GM18858 (cell line): Measurements from ENCODE around the gene CFHR1.
"Not testable (repeated sequence)": the region's sequence is repeated elsewhere in the genome, so short reads cannot be mapped to it uniquely, and the experiment has no call there.

ENCODE experiments used
- ATAC-seq: cut with Tn5 transposase; IDR thresholded peaks from one replicate; pipeline ENCODE4 v1.9.1; 2021; ENCODE audit not compliant: unreplicated experiment

The CFHR1 gene

DNA sequence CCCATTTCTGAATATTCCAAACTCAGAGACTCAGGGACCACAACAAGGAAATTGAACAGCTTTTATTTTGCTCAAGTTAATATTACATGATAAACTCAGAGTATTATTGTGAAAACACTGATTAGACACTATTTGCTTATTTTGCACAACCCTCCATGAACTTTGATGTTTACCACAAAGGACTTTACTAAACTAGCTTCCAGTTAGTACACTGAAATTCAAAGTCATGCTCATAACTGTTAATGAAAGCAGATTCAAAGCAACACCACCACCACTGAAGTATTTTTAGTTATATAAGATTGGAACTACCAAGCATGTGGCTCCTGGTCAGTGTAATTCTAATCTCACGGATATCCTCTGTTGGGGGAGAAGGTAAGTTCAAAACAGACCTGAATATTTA lies at the start of gene CFHR1:
CFHR1 (plus strand) TSS at position 201 of the 400 bp plus-strand sequence; CDS start at position 315, 114 bp downstream.
- not testable (repeated sequence) for ATAC-seq

- not testable (repeated sequence) for ATAC-seq
These were observed 49.7 kb upstream of the CFHR1 start for GRCh38 chr1:196769823-196770222.

GRCh38 chr1:196773713-196774112 lies 45.8 kb upstream of the CFHR1 start:
- ATAC-seq: no peak

- ATAC-seq: no peak
These were observed 45.4 kb upstream of the CFHR1 start for GRCh38 chr1:196774175-196774574.

- ATAC-seq: peak; percentile 88
These were observed 44.9 kb upstream of the CFHR1 start, which contains the start of gene CFHR3 for GRCh38 chr1:196774603-196775002. Gene CFHR3, plus strand, starts transcription at chr1:196774840. Its CDS starts 47 bp downstream, at chr1:196774887.

- ATAC-seq: no peak
These were observed 41.9 kb upstream of the CFHR1 start for GRCh38 chr1:196777603-196778002.

DNA sequence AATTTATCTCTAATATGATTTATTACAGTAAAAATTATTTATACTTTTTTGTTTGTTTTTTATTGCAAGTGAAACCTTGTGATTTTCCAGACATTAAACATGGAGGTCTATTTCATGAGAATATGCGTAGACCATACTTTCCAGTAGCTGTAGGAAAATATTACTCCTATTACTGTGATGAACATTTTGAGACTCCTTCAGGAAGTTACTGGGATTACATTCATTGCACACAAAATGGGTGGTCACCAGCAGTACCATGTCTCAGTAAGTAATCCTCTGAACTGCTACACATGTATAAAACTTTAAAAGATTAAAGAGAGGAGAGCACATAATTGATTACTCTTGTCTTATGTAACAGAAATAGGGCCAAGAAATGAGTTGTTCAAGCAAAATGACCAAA lies 40.4 kb upstream of the CFHR1 start:
- ATAC-seq: no peak

- not testable (repeated sequence) for ATAC-seq
These were observed 28.3 kb upstream of the CFHR1 start for GRCh38 chr1:196791252-196791651.

GRCh38 chr1:196794103-196794502 lies 25.4 kb upstream of the CFHR1 start:
- not testable (repeated sequence) for ATAC-seq

DNA sequence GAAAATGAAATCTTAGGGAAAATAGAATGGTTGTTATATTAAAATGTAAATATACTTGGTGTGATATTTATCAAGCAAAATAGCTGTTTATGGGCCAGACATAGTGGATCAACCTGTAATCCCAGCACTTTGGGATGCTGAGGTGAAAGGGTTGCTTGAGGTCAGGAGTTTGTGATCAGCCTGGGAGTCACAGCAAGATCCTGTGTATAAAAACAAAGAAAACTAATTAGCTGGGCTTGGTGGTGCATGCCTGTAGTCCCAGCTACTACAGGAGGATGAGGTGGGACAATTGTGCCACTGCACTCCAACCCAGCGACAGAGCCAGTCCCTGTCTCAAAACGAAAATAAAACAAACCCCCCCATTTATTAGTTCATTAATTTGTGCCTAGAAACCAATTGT lies 21.6 kb upstream of the CFHR1 start:
- no peak for ATAC-seq

GRCh38 chr1:196801920-196802319 lies 17.6 kb upstream of the CFHR1 start:
- not testable (repeated sequence) for ATAC-seq

DNA sequence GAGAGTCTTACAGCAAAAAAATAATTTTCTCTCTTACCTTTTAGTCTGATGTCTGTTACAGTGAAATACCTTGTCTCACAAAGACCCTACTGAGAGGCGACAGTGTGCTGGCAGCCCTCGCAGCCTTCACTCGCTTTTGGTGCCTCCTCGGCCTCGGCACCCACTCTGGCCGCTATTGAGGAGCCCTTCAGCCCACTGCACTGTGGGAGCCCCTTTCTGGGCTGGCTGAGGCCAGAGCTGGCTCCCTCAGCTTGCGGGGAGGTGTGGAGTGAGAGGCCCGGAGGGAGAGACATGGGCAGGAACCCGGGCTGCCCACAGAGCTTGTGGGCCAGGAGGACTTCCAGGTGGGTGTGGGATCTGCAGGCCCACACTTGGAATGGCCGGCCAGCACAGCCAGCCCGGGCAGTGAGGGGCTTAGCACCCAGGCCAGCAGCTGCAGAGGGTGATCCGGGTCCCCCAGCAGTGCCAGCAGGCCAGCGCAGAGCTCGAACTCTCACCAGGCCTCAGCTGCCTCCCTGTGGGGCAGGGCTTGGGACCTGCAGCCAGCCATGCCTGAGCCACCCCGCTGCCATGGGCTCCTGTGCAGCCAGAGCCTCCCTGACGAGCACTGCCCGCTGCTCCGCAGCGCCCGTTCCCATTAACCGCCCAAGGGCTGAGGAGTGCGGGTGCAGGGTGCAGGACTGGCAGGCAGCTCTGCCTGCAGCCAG lies 10.8 kb upstream of the CFHR1 start:
- no peak for ATAC-seq

DNA sequence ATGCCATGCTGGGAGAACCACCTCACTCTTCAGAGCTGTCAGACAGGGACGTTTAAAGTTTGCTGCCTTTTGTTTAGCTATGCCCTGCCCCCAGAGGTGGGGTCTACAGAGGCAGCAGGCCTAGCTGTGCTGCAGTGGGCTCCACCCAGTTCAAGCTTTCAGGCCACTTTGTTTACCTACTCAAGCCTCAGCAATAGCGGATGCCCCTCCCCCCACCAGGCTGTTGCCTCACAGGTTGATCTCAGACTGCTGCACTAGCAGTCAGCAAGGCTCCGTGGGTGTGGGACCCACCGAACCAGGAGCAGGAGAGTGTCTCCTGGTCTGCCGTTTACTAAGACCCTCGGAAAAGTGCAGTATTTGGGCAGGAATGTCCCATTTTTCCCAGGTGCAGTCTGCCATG lies 2.1 kb upstream of the CFHR1 start:
- ATAC-seq: not testable (repeated sequence)

- peak; percentile 88 for ATAC-seq
These were observed 8.3 kb downstream of the CFHR1 start for GRCh38 chr1:196827860-196828259.

DNA sequence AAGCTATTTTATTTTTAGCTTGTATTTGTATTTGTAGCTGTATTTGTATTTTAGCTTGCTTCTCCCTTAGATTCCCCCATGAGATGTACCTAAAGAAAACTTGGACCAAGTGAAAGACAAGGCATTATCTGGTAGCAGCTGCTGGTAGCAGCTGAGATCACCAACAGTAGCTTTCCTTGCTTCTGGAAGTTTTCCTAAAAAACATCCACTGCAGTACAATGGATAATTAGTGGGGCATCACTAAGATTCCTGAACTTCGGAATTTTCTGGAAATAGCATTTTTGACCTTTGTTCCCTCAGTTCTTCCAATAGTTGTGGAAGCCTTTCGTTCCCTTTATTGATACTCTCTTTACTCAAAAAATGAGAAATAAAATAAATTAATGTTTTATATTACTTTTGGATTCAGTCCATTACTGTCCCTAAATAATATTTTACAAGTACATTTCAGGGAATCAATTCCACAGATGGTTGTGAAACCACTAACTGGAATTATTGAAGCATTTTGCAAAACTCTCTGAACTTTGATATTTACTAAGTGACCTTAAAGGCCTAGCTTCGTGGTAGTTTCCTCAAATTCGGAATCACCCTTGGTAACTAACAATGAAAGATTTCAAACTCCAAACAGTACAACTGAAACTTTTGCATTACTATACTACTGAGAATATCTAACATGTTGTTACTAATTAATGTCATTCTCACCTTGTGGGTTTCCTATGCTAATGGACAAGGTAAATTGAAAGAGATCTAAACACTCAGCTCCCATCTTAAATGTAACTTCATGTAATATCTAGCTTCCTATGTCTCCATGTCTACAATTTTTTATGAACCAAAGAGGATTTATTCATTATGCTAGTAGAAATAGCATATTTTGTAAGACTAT lies 30.3 kb downstream of the CFHR1 start:
- not testable (repeated sequence) for ATAC-seq

DNA sequence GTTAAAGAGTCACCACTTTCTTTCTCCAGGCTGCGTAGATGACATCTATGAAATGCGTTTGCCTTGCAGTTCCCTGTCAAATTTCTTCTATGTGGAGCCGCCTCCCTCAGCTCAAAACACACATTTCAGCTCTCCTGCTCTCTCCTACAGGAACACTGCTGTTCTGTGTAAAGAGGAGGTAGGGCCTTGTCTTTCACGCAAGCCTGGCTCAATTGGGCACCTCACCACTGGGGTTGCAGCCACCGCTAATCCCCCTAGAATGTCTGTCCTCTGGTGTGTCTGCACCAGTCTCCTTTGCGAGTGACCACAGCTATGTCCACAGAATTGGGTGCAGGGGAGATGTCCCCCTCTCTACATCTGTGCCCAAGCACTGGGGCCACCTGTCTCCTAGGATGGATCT lies 36.5 kb downstream of the CFHR1 start:
- ATAC-seq: no peak

DNA sequence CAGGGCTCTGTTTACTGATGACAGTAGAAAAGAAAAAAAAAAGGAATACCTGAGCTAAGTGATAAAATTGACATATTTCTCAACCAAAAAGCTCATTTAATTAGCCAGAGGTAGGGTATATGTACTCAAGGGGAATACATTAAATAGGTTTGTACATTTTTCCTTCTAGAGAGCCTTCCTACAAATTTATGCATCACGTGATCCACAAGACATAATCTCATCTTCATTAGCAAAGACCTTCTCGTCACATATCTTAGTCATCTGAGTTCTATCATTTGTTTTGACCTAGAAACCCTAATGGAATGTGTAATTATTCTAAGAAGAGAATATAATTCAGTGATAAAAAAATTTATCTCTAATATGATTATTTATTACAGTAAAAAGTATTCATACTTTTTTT lies 37.7 kb downstream of the CFHR1 start:
- ATAC-seq: no peak

DNA sequence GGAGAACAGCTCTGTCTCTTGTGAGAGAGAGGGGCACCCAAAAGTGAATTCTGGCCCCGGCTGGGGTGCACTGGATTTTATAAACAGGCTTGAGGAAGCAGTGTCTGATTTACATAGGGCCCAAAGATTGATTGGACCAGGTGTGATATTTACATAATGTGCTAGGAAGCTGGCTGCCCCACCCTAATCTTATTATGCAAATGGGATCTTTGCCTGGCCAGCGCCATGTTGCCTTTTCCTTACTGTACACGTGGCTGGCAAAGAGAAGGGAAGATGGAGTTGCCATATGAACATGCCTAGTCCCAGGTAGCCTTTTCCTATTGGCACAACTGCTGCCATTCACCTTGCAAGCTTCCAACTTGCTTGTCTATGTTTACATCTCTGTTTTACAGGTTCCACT lies 39.3 kb downstream of the CFHR1 start:
- no peak for ATAC-seq

DNA sequence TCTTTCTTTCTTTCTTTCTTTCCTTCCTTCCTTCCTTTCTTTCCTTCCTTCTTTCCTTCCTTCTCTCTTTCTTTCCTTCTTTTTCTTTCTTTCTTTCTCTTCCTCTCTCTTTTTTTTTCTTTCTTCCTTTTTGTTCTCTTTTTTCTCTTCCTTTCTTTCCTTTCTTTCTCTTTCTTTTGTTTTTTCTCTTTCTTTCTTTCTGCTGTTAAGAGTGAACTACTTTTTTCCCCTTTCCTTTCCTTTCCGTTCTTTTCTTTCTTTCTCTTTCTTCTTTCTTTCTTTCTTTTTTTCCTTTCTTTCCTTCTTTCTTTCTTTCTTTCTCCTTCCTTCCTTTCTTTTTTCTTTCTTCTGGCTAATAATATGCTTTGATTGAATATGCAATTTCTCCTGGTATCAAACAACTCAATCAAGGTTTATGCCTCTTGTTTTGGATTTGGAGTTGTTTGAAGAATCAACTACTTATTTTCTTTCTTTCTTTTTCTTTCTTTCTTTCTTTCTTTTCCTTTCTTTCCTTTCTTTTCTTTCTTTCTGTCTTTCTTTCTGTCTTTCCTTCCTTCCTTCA lies 40.9 kb downstream of the CFHR1 start:
- ATAC-seq: no peak

DNA sequence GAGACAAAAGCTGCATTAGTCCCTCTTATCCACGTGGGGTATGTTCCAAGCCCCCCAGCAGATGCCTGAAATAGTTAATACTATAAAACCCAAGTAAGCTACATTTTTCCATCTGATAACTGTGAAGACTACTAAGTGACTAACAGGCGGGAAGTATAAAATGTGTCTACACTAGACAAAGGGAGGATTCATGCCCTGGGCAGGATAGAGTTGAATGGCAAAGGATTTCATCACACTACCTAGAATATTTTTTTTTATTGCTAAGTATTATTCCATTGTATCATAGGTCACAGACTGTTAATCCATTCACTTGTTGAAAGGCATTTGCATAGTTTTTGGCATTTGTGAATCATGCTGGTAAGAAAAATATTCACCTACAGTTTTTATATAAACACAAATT lies 41.9 kb downstream of the CFHR1 start:
- no peak for ATAC-seq

DNA sequence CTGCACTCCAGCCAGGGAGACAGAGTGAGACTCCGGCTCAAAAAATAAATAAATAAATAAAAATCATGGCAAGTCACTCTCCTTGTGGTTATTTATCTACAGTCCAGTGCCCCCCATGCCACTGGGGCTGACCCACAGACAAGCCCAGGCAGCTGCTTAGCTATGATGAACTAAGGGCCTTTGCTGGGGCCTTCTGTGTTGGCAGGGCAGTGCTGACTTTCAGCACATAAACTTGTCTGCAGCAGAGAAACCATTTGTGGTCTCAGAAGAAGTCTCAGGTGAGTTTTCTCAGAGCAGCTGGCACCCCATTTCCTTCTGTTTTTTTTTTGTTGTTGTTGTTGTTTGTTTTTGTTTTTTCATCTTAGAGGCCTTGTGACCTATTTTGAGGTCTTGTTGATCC lies 47.4 kb downstream of the CFHR1 start:
- ATAC-seq: no peak

- ATAC-seq: no peak
These were observed 53.9 kb downstream of the CFHR1 start for GRCh38 chr1:196873385-196873784.
